GM12878 (cell line): ENCODE data around the gene RALGAPA1. TPM values are rescaled to one million over a fixed set of nuclear protein-coding genes. Genes with fewer than 3 reads are reported as not detected.

Source experiments
- ATAC-seq: fragments of 200-7000 bp; cut with Tn5 transposase; 3 replicates; pipeline ENCODE4 v1.9.1; 2020; ENCODE audit warnings: mild to moderate bottlenecking, moderate library complexity
- BruUV-seq: library from RNA; stranded (reverse); fragments of 400-500 nt; replicated peaks from 2 replicates; lab custom pipeline; 2021; lab: Mats Ljungman, UMichigan
- CTCF ChIA-PET: fragments of 300-600 bp; sonication (Branson Sonifier 250); formaldehyde crosslinking; extraction: SDS; loops from one replicate; lab custom pipeline; 2021; ENCODE audit warnings: inconsistent platforms; lab: Yijun Ruan, JAX
- POLR2A ChIA-PET: fragments of 350-600 bp; formaldehyde crosslinking; extraction: SDS; loops from one replicate; lab custom pipeline; 2021; ENCODE audit warnings: inconsistent platforms; lab: Charles Lee
- RAD21 ChIA-PET: fragments of 300-600 bp; sonication (Branson Sonifier 250); formaldehyde crosslinking; loops from one replicate; lab custom pipeline; 2023; ENCODE audit warnings: antibody characterized with exemption; ENCODE audit not compliant: unreplicated experiment; lab: Charles Lee
- SMC1A ChIA-PET: fragments of 300-600 bp; sonication (Branson Sonifier 250); formaldehyde crosslinking; loops from one replicate; lab custom pipeline; 2023; ENCODE audit not compliant: unreplicated experiment, uncharacterized antibody; lab: Charles Lee
- DNase-seq: peaks from one replicate; pipeline ENCODE4 v3.0.0-alpha.2; 2011; ENCODE audit warnings: low read depth, low spot score
- FAIRE-seq: peaks from 3 replicates; lab custom pipeline; 2011; peaks lifted over from hg19 to GRCh38; lab: Jason Lieb, UNC
- H2AFZ ChIP-seq: 2 replicates; pipeline ENCODE4 v1.6.0; 2011; ENCODE audit warnings: low read depth, low read length, control low read depth; ENCODE audit not compliant: control insufficient read depth
- H3K27ac ChIP-seq: 2 replicates; pipeline ENCODE4 v1.5.1; 2011; ENCODE audit warnings: control low read depth; ENCODE audit not compliant: control insufficient read depth, insufficient read depth
- H3K27me3 ChIP-seq, 2 experiments: replicated peaks in 1 of 2; 2 replicates each; pipeline versions ENCODE4 v1.6.0 to v1.6.1; 2011; ENCODE audit warnings: low read length in 1 of 2; ENCODE audit not compliant: control insufficient read depth in 2 of 2, insufficient read depth in 2 of 2
- H3K36me3 ChIP-seq, 2 experiments: 2 replicates each; pipeline ENCODE4 v1.5.1; 2011; ENCODE audit warnings: low read length in 1 of 2; ENCODE audit not compliant: control insufficient read depth in 2 of 2, insufficient read depth in 2 of 2
- H3K4me1 ChIP-seq: 2 replicates; pipeline ENCODE4 v1.6.1; 2011; ENCODE audit warnings: mild to moderate bottlenecking, low read length, moderate library complexity, mixed read lengths; ENCODE audit not compliant: control insufficient read depth, insufficient read depth
- H3K4me2 ChIP-seq: 2 replicates; pipeline ENCODE4 v1.6.0; 2011; ENCODE audit warnings: control low read depth; ENCODE audit not compliant: control insufficient read depth, insufficient read depth
- H3K4me3 ChIP-seq: fragments of 200-600 bp; sonication (generic); 2 replicates; pipeline ENCODE4 v1.5.1; 2016
- H3K79me2 ChIP-seq: 2 replicates; pipeline ENCODE4 v1.6.0; 2011; ENCODE audit warnings: low read length; ENCODE audit not compliant: control insufficient read depth, insufficient read depth
- H3K9ac ChIP-seq: 2 replicates; pipeline ENCODE4 v1.8.0; 2011; ENCODE audit warnings: low read length, control low read depth, mixed read lengths; ENCODE audit not compliant: control insufficient read depth, insufficient read depth
- H3K9me3 ChIP-seq: replicated peaks from 3 replicates; pipeline ENCODE4 v1.5.1; 2011; ENCODE audit warnings: mild to moderate bottlenecking, low read length; ENCODE audit not compliant: control insufficient read depth, insufficient read depth
- H4K20me1 ChIP-seq: 2 replicates; pipeline ENCODE4 v1.6.0; 2011; ENCODE audit not compliant: control insufficient read depth, insufficient read depth
- ATF7 ChIP-seq: fragments of 450-650 bp; IDR thresholded peaks from 2 replicates; pipeline ENCODE4 v1.6.1; 2016; ENCODE audit warnings: low read depth, mild to moderate bottlenecking
- MTA3 ChIP-seq: IDR thresholded peaks from 2 replicates; pipeline ENCODE4 v1.6.1; 2012; ENCODE audit warnings: low read length, inconsistent platforms, borderline replicate concordance
- RB1 ChIP-seq: fragments of 450-650 bp; formaldehyde crosslinking; IDR thresholded peaks from 2 replicates; pipeline ENCODE4 v1.6.1; 2017; ENCODE audit warnings: mild to moderate bottlenecking, borderline replicate concordance
- USF1 ChIP-seq: IDR thresholded peaks from 2 replicates; pipeline ENCODE4 v1.6.1; 2011; ENCODE audit warnings: borderline replicate concordance, low read depth, mild to moderate bottlenecking, moderate library complexity, mixed read lengths, low read length; ENCODE audit not compliant: insufficient read depth; ENCODE audit errors: extremely low read length
- ZNF24 ChIP-seq: fragments of 450-650 bp; IDR thresholded peaks from 2 replicates; pipeline ENCODE4 v1.6.1; 2017; ENCODE audit warnings: antibody characterized with exemption, mild to moderate bottlenecking
- WGBS: methylation state at CpG from one replicate; pipeline ENCODE4 v1.1.6; 2016; ENCODE audit warnings: low lambda C conversion rate; ENCODE audit not compliant: insufficient replicate concordance, insufficient coverage; ENCODE audit errors: missing lambda C conversion rate; 5-methylcytosine and 5-hydroxymethylcytosine counted together
- in situ Hi-C: fragments of 300-500 bp; cut with MboI; formaldehyde crosslinking; loops from 9 replicates; pipeline ENCODE4 v1.14.3; 2018; ENCODE audit warnings: mixed read lengths
- intact Hi-C: fragments of 100-400 bp; cut with micrococcal nuclease; formaldehyde crosslinking; loops from one replicate; pipeline ENCODE4 v1.14.2; 2022; ENCODE audit not compliant: unreplicated experiment
- polyA plus RNA-seq, 11 experiments: library from polyadenylated mRNA; depleted of rRNA in 4 of 11; unstranded in 6 of 11; stranded (reverse) in 5 of 11; fragments of >200 nt; fragmentation: Nextera tagmentation in 4 of 11; fragmentation: Illumina TruSeq in 1 of 11; extraction: Ambion mirVana in 4 of 11; extraction: Trizol in 1 of 11; gene quantifications; 1 replicate in 1 of 11; 2 replicates in 10 of 11; pipeline versions ENCODE4 v1.2.1 to v1.2.3, GENCODE V29; 2011 to 2016; ENCODE audit warnings: inconsistent platforms in 2 of 11, missing spikeins in 2 of 11, low read depth in 1 of 11
- total RNA-seq, 4 experiments: library from RNA; depleted of rRNA in 3 of 4; stranded (reverse); fragments of >200 nt in 3 of 4; fragmentation: Illumina TruSeq in 1 of 4; extraction: Trizol in 1 of 4; gene quantifications; 2 replicates each; pipeline versions ENCODE4 v1.2.1 to v1.2.3, GENCODE V29; 2013 to 2021
- TF ChIP-seq, protein P1 (sequence below): fragments of 450-650 bp; IDR thresholded peaks from 2 replicates; pipeline ENCODE4 v1.6.1; 2017; ENCODE audit warnings: mild to moderate bottlenecking, moderate library complexity

RALGAPA1 gene
- total and polyA plus RNA-seq, 10 of the 15 experiments (the other 5 are each of a cell fraction or from before 2014, with no cell fraction given): 5.6 to 26.7 (median 14.7) TPM

DNA sequence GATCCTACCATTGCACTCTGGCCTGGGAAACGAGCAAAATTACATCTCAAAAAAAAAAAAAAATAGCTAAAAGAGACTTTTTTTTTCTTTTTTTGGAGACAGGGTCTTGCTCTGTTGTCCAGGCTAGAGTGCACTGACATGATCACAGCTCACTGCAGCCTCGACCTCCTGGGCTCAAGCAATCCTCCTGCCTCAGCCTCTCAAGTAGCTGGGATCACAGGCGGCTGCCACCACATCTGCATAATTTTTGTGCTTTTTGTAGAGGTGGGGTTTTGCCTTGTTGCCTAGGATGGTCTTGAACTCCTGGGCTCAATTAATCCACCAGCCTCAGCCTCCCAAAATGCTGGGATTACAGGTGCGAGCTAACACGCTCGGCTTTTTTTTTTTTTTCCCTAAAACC, 11.3 kb downstream of the RALGAPA1 start:
- no peak for DNase-seq
- H3K4me3 ChIP-seq: no peak overlapping the region
- no peaks in the 10 kb centered on the region for H4K20me1 ChIP-seq
- H3K9ac ChIP-seq: no peak overlapping the region
- H3K4me1 ChIP-seq: no peaks in the 10 kb centered on the region
- POLR2A ChIA-PET: interaction anchor here (0.5 kb wide), 1 partner anchor 9 kb away, joined by 3 read pairs; no protein-coding TSS in a partner anchor
- intact Hi-C loops: no loop called here
- no peak overlapping the region for H2AFZ ChIP-seq
- no TSS peak for BruUV-seq
- FAIRE-seq: no peak
- no peak for TF ChIP-seq RB1
- TF ChIP-seq USF1: no peak
- no peak for TF ChIP-seq ZNF24
- no peak for TF ChIP-seq MTA3
- no peak for TF ChIP-seq ATF7
- TF ChIP-seq, protein P1, sequence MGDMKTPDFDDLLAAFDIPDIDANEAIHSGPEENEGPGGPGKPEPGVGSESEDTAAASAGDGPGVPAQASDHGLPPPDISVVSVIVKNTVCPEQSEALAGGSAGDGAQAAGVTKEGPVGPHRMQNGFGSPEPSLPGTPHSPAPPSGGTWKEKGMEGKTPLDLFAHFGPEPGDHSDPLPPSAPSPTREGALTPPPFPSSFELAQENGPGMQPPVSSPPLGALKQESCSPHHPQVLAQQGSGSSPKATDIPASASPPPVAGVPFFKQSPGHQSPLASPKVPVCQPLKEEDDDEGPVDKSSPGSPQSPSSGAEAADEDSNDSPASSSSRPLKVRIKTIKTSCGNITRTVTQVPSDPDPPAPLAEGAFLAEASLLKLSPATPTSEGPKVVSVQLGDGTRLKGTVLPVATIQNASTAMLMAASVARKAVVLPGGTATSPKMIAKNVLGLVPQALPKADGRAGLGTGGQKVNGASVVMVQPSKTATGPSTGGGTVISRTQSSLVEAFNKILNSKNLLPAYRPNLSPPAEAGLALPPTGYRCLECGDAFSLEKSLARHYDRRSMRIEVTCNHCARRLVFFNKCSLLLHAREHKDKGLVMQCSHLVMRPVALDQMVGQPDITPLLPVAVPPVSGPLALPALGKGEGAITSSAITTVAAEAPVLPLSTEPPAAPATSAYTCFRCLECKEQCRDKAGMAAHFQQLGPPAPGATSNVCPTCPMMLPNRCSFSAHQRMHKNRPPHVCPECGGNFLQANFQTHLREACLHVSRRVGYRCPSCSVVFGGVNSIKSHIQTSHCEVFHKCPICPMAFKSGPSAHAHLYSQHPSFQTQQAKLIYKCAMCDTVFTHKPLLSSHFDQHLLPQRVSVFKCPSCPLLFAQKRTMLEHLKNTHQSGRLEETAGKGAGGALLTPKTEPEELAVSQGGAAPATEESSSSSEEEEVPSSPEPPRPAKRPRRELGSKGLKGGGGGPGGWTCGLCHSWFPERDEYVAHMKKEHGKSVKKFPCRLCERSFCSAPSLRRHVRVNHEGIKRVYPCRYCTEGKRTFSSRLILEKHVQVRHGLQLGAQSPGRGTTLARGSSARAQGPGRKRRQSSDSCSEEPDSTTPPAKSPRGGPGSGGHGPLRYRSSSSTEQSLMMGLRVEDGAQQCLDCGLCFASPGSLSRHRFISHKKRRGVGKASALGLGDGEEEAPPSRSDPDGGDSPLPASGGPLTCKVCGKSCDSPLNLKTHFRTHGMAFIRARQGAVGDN: no peak
- no peak overlapping the region for H3K27ac ChIP-seq
- in situ Hi-C loops: no loop called here
- no peaks in the 10 kb centered on the region for H3K36me3 ChIP-seq
- RAD21 ChIA-PET: no interaction called here
- WGBS: 86% methylated on average over 6 of the region's 6 CpGs
- H3K79me2 ChIP-seq: peaks cover 4% of the 10 kb centered on the region
- H3K9me3 ChIP-seq: no peaks in the 10 kb centered on the region
- H3K27me3 ChIP-seq: no peaks in the 10 kb centered on the region
- SMC1A ChIA-PET: interaction anchor here (0.6 to 1.5 kb wide), 2 partner anchors 9 to 140 kb away, joined by 3 to 7 read pairs; no protein-coding TSS in a partner anchor
- ATAC-seq: no peak
- no peak overlapping the region for H3K4me2 ChIP-seq
- CTCF ChIA-PET: no interaction called here
